Measurements from ENCODE around the gene KIF16B.

KIF16B gene

GRCh38 chr20:16352751-16353416, 220.4 kb downstream of the KIF16B start:
- DNase-seq (ENCODE audit: low read depth, low spot score), result no peak

DNA sequence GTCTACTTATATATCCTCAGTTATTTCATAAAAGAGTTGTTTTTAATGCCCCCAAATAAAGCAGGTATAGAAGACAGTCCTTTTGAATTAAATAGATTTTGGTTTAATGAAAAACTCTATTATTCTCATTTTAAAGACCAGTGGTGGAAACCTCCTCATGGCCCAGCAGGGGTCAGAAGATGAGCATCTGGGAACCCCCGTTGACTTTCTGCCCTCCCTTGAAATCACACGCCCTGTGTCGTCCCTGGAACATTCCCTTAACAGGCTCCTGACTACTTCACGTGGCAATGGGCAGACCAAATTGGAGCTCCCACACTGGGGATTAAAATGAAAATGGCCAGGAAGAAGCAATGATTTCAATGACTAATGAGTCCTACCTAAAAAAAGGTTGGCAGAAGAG, 220.9 kb downstream of the KIF16B start:
- DNase-seq (ENCODE audit: low read depth, low spot score), result no peak

DNA sequence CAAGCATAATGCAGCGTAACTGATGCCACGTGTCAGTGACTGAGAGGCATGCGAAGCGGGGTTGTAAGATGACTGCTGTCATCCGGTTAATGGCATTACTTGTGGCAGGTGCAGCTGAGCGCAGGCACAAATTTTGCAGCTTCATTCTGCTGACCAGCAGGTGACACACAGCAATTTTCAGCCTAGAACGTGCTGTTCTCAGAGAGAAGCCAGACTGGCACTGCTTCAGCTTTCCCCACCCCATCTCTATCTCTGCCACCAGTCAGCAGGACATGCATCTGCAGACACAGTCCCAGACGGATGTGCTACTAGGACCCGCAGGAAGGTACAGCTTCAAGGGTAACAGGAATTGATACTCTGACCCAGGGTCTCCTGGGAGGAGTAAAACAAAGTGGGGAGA, 221.8 kb downstream of the KIF16B start:
- no peak for DNase-seq (ENCODE audit: low read depth, low spot score)

DNA sequence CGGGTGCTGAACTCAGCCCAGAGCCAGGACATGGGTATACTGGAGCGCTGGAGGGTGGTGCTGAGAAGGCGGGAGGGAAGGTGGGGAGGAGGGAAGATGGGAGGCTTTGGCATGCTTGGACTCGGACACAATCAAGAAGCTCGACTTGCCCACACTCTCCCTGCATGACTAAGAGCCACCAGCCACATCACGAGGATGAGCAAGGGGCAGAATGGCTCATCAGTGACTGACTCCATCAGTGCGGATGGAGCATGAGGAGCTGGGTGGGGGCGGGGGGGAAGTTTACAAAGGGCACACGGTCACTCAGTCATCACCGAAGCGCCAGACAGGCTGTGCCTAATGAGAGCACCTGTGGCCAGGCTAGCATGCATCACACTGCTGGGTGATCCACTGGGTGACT, 222.8 kb downstream of the KIF16B start:
- DNase-seq (ENCODE audit: low read depth, low spot score), result no peak

- DNase-seq (ENCODE audit: low read depth, low spot score), result no peak
These were observed 223.6 kb downstream of the KIF16B start for GRCh38 chr20:16349523-16350260.

- no peak for DNase-seq (ENCODE audit: low read depth, low spot score)
These were observed 226.3 kb downstream of the KIF16B start for GRCh38 chr20:16346956-16347355.

DNA sequence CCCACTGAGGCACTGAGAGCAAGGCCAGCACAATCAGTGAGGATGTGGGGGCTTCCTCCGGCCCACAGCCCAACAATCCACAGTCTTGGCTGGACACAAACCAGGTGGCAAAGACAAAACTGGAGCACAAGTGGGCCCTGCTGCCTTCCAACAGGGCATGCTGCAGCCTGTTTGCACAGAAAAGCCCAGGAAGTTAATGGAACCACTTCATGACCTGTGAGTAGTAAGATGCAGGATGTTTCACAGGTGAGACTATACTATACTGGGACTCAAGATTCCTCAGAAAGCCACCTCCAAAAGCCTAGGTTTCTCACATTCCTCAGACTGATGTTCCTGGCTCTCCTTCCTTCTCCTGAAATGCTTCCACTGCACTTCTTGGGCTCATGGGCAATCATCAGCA, 235.5 kb downstream of the KIF16B start:
- DNase-seq (ENCODE audit: low read depth, low spot score), result no peak

- no peak for DNase-seq (ENCODE audit: low read depth, low spot score)
These were observed 245.6 kb downstream of the KIF16B start for GRCh38 chr20:16327606-16328005.

DNA sequence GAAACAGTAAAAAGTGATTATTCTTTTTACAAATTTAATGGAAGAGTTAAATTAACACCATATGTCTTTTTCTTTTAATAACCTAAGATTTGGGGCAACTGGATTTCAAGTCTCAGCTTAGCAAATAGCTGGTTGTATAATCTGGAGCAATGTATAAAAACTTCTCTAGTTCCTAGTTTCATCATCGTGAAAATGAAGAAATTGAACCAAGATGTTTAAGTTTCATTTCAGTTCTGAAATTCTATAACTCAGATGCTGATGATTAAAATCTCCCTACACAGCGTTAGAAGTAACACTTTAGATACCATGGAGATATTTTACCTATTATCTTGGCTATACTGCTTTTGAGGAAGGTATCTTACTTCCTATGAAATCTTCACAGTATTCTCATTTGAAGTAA, 252.0 kb downstream of the KIF16B start:
- no peak for DNase-seq (ENCODE audit: low read depth, low spot score)

DNA sequence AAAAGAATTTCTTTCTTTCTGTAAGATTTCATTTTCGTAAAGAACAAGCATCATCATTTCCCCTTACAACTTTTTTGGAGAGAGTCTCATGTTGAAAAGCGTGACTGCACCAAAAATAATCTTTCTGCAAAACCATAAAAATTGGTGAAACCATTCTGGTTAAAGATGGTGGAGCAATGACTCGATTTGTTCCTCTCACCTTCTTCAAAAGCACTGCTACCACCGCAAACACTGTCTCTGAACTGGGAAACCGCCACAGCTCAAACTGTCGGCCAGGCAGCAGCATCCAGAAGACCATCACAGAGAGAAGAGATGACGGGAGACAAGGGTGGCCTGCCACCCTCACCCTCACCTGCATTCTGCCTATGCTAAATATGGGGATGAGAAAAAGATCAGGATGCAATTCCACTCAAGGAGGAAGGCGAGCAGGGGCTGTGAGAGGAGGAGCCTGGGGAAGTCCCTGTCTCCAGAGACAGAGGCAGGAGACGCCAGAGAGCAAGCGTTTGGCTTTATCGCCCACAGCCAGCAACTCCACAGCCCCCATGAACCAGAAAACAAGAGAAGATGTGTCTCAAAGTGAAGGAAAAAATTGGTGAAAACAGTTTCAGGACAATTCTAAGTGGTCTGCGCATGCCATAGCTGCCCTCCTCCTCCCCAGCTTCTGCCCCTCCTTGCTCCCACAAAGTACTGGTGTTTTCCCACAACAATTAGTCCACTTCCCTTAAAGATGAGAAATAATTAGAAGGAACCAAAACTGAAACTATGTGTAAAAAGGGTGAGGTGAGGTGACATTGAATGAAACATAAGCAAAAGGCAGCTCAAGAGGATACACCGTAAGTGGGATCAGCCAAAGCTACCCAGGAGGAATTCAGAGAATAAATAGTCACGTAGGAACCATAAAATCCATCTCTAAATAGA, 255.5 kb downstream of the KIF16B start:
- no peak for DNase-seq (ENCODE audit: low read depth, low spot score)

DNA sequence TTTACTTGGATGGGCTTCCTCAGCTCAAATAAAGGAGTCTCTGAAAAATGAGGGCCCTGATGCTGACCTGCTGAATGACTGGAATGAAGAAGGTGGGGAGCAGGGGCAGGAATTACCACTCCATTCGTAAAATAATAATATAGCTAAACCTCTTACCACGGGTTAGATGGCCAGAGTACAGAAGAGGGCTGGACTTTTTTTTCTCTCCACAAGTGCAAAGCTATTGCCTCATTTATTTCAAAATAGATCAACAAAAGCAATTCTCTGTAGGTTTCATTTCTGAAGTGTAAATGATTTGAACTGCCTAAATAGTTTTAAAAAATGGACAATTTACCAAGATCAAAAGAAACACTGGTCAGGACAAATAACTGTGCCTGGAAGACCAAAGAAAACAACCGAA, 256.7 kb downstream of the KIF16B start:
- DNase-seq (ENCODE audit: low read depth, low spot score), result no peak

- DNase-seq (ENCODE audit: low read depth, low spot score), result no peak
These were observed 258.5 kb downstream of the KIF16B start for GRCh38 chr20:16314748-16315159.

DNA sequence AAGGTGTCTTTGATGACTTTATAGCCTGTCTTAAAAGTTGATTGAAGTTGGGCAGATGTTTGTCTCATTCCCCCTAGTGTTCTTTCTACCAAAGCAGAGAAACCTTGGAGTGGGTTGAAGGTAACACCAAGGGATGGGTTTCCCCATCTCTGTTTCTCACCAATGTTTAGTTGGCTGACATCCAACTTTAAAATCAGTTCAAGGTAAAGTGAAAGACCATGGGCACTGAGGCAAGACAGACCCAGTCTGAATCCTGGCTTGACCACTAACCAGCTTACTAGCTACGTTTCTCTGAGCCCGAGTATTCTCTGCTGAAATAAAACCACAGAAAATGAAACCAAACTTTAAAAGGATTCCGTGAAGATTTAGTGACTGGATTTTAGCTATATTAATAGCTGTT, 258.9 kb downstream of the KIF16B start:
- DNase-seq (ENCODE audit: low read depth, low spot score), result no peak

GRCh38 chr20:16313917-16314316, 259.3 kb downstream of the KIF16B start:
- no peak for DNase-seq (ENCODE audit: low read depth, low spot score)

GRCh38 chr20:16312998-16313397, 260.2 kb downstream of the KIF16B start:
- no peak for DNase-seq (ENCODE audit: low read depth, low spot score)

DNA sequence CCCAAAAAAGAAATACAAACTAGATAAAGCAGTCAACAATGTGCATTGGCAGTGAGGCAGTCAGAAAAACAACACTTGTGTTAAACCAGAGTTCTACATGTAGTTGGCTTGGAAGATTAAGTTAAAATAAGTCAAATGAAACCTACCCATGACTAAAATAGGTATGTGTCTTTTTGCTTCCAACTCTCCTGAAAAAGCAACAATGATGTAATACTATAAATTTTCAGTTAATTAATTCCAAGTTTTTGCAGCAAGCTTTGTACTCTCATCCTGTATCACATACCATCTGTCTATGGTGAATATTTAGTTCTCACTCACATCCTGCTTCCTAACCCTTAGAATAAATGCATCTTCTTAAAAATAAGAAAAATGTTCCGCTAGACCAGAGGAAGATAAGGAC, 261.5 kb downstream of the KIF16B start:
- no peak for DNase-seq (ENCODE audit: low read depth, low spot score)

DNA sequence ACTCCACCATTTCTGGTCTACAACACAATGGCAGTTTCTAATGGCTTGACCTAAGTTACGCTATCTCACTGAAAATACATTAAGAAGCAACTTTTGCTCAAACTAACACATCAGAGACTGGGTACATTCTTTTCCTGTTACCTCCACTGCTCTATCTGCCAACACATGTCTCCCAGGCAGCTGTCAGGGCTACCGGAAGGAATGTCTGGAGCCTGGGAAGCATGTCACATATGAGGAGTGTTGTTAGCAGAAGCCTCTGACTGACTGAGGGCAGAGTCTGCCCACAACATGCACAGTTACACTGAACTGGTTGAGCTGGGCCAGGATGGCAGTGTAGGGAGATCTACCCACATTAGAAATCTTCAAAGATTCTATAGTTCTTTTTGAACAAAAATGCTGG, 264.5 kb downstream of the KIF16B start:
- no peak for DNase-seq (ENCODE audit: low read depth, low spot score)

- no peak for DNase-seq (ENCODE audit: low read depth, low spot score)
These were observed 270.4 kb downstream of the KIF16B start for GRCh38 chr20:16302818-16303217.

DNA sequence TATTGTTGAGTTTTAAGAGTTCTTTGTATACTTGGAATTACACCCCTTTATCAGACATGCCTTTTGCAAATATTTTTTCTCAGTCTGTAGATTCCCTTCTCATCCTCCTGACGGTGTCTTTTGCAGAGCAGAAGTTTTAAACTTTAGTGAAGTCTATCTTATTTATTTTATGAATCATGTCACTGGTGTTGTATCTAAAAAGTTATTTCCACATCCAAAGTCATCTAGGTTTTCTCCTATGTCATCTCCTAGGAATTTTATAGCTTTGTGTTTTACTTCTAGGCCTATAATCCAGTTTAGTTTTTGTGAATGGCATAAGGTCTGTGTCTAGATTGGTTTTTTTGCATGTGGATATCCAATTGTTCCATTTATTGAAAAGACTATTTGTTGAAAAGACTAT, 271.3 kb downstream of the KIF16B start:
- DNase-seq (ENCODE audit: low read depth, low spot score), result no peak

GRCh38 chr20:16299897-16300296, 273.4 kb downstream of the KIF16B start:
- DNase-seq (ENCODE audit: low read depth, low spot score), result no peak

DNA sequence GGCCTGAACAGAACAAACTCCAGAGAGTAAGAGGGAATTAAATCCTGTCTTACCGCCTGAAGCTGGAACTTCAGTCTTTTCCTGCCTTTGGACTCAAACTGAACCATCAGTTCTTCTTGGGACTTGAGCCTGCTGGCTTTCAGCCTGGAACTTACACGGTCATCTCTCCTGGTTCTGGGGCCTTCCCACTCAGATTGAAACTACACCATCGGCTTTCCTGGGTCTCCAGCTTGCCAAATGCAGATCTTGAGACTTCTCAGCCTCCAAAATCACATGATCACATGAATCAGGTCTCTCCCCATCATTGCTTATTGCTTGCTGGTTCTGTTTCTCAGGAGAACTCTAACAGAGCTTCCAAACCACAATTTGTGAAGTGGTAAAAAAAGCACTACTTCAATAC, 276.3 kb downstream of the KIF16B start:
- DNase-seq (ENCODE audit: low read depth, low spot score), result no peak

GRCh38 chr20:16295534-16295933, 277.7 kb downstream of the KIF16B start:
- no peak for DNase-seq (ENCODE audit: low read depth, low spot score)
